Heart left ventricle (tissue), 16 donors: ENCODE measurements around the gene CST2. TPM values are rescaled to one million over a fixed set of nuclear protein-coding genes. Genes with fewer than 3 reads are reported as not detected.

Source experiments
- ATAC-seq, 4 donors: fragments of 200-7000 bp; cut with Tn5 transposase; one replicate each; pipeline ENCODE4 v1.9.1; 2020 to 2022; ENCODE audit warnings: moderate library complexity in 4 of 4, mild to moderate bottlenecking in 3 of 4, moderate number of reproducible peaks in 1 of 4
- DNase-seq, 5 donors: peaks; one replicate each; pipeline ENCODE4 v3.0.0-alpha.2; 2020
- H3K27ac ChIP-seq, 12 donors: fragments of 200-600 bp; sonication (generic) in 4 of 12; one replicate each; pipeline versions ENCODE4 v1.5.0 to v1.8.0; 2016 to 2022; ENCODE audit warnings: mild to moderate bottlenecking in 2 of 12
- H3K27me3 ChIP-seq, 9 donors: fragments of 200-600 bp; sonication (generic) in 2 of 9; one replicate each; pipeline versions ENCODE4 v1.5.1 to v1.8.0; 2016 to 2022; ENCODE audit warnings: mild to moderate bottlenecking in 3 of 9
- H3K36me3 ChIP-seq, 9 donors: fragments of 200-600 bp; sonication (generic) in 2 of 9; one replicate each; pipeline versions ENCODE4 v1.5.0 to v1.8.0; 2018 to 2022; ENCODE audit warnings: mild to moderate bottlenecking in 2 of 9
- H3K4me1 ChIP-seq, 12 donors: fragments of 200-600 bp; sonication (generic) in 4 of 12; one replicate each; pipeline versions ENCODE4 v1.5.0 to v1.8.0; 2016 to 2022; ENCODE audit warnings: mild to moderate bottlenecking in 3 of 12
- H3K4me3 ChIP-seq, 12 donors: fragments of 200-600 bp; sonication (generic) in 4 of 12; one replicate each; pipeline versions ENCODE4 v1.5.0 to v1.8.0; 2017 to 2022; ENCODE audit warnings: mild to moderate bottlenecking in 9 of 12, moderate library complexity in 4 of 12
- H3K9me3 ChIP-seq, 12 donors: fragments of 200-600 bp; sonication (generic) in 4 of 12; one replicate each; pipeline versions ENCODE4 v1.5.0 to v1.8.0; 2016 to 2022; ENCODE audit warnings: mild to moderate bottlenecking in 1 of 12
- POLR2A ChIP-seq, 2 donors: fragments of 450-650 bp; IDR thresholded peaks; one replicate each; pipeline ENCODE4 v1.6.1; 2017; ENCODE audit warnings: antibody characterized with exemption in 2 of 2, mild to moderate bottlenecking in 2 of 2, moderate library complexity in 2 of 2
- WGBS, 4 donors: extraction: QIAGEN DNeasy Blood & Tissue Kit in 2 of 4; methylation state at CpG; one replicate each; pipeline versions ENCODE4 v1.1.5 to v1.1.7; 2013 to 2018; 5-methylcytosine and 5-hydroxymethylcytosine counted together
- intact Hi-C, 10 donors: fragments of 100-400 bp; cut with DNase I; formaldehyde crosslinking; loops; one replicate each; pipeline versions ENCODE4 v1.11.1 to v1.14.2; 2022
- polyA plus RNA-seq, 2 donors: library from polyadenylated mRNA; stranded (reverse); fragments of 200-250 nt; gene quantifications; one replicate each; pipeline ENCODE4 v1.2.3, GENCODE V29; 2013
- total RNA-seq, 9 donors: library from RNA; depleted of rRNA in 2 of 9; stranded (reverse); fragments of >200 nt in 2 of 9; fragmentation: NEBNext Ultra II Directional in 3 of 9; extraction: Animal tissue kit (Norgen Biotek cat#: 25700) in 3 of 9; gene quantifications; one replicate each; pipeline versions ENCODE4 v1.1.0 to v1.2.4, GENCODE V29; 2016 to 2023
- TF ChIP-seq, protein P1 (sequence below), 12 donors: fragments of 200-600 bp; sonication (generic) in 4 of 12; IDR thresholded peaks; one replicate each; pipeline versions ENCODE4 v1.5.0 to v1.8.0; 2018 to 2022; ENCODE audit warnings: antibody characterized with exemption in 12 of 12, mild to moderate bottlenecking in 5 of 12
- donor health status: ischemic (EF 13 %, LVEDD 7.1; RV severe dilation, severe dysfunction).
- donor health status: healthy with polysubstance abuse.
- donor health status: DM: no; HTN: yes; CAD: no.
- donor health status: DM: no; HTN: no; CAD: no.
- donor health status: ischemic (EF 25% LVEDD 6.9; RV normal size, moderate dysfunction).
- donor health status: ischemic (EF 25% LVEDD 5.7; RV mildly dilated, moderate dysfunction).
- donor health status: healthy.
- donor health status: DM: yes; HTN: yes; CAD: no.
- donor health status: ischemic (EF 35%, LVEDD 5.7; RV mildly dilated, moderate dysfunction).
- donor health status: nonischemic (EF 11% LVEDD 7.7; RV severe dilation, severe dysfunction).
- donor health status: DM: yes; HTN: yes; CAD: no.
- donor health status: PGD.
- donor health status: ischemic (EF 29% LVEDD 5.4; RV normal size, mild dysfunction).
- donor health status: nonischemic (EF 23%, LVEDD 6.1; RV moderate dilation, normal function).

CST2 gene
- total and polyA plus RNA-seq, 11 donors: 0.37 to 0.56 TPM; not detected in 9

- H3K4me1 ChIP-seq: no peaks in the 10 kb centered on the region
- no peaks in the 10 kb centered on the region for H3K36me3 ChIP-seq
- H3K27me3 ChIP-seq: peaks cover 3 to 56% (median 14%) of the 10 kb centered on the region in 9 donors
Observed at GRCh38 chr20:23872065-23872464, 45.5 kb upstream of the CST2 start.

GRCh38 chr20:23870461-23870860 is 43.9 kb upstream of the CST2 start:
- Histone ChIP-seq H3K4me1 (no peaks in the 10 kb centered on the region), H3K27me3 (peaks cover 4 to 59% (median 14%) of the 10 kb centered on the region in 9 donors), H3K4me3 (no peak overlapping the region), H3K36me3 (no peaks in the 10 kb centered on the region), H3K9me3 (no peaks in the 10 kb centered on the region), H3K27ac (no peak overlapping the region)
- WGBS, 4 donors: 16 to 40% (median 32%) methylated on average over 1 to 4 of the region's 4 CpGs
- no peak for ATAC-seq
- intact Hi-C loops: loop anchor here in 2 of 10 donors (5.0 to 10.0 kb wide), 2 partner anchors 52 to 56 kb away; no protein-coding TSS in a partner anchor
- TF ChIP-seq, protein P1, sequence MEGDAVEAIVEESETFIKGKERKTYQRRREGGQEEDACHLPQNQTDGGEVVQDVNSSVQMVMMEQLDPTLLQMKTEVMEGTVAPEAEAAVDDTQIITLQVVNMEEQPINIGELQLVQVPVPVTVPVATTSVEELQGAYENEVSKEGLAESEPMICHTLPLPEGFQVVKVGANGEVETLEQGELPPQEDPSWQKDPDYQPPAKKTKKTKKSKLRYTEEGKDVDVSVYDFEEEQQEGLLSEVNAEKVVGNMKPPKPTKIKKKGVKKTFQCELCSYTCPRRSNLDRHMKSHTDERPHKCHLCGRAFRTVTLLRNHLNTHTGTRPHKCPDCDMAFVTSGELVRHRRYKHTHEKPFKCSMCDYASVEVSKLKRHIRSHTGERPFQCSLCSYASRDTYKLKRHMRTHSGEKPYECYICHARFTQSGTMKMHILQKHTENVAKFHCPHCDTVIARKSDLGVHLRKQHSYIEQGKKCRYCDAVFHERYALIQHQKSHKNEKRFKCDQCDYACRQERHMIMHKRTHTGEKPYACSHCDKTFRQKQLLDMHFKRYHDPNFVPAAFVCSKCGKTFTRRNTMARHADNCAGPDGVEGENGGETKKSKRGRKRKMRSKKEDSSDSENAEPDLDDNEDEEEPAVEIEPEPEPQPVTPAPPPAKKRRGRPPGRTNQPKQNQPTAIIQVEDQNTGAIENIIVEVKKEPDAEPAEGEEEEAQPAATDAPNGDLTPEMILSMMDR (IDR thresholded peaks at IDR 0.05): no peak
- no peak for TF ChIP-seq POLR2A (IDR thresholded peaks at IDR 0.05)
- no peak for DNase-seq

More at GRCh38 chr20:23872065-23872464, 45.5 kb upstream of the CST2 start:
- DNase-seq (no peak), ATAC-seq (no peak)
- 83 to 92% (median 87%) methylated on average over 1 of the region's 1 CpG for WGBS, 4 donors
- Histone ChIP-seq H3K9me3 (no peaks in the 10 kb centered on the region), H3K27ac (no peak overlapping the region), H3K4me3 (no peak overlapping the region)
- TF ChIP-seq POLR2A (IDR thresholded peaks at IDR 0.05): no peak
- TF ChIP-seq, protein P1 (IDR thresholded peaks at IDR 0.05): no peak
- intact Hi-C loops: loop anchor here in 2 of 10 donors (5.0 to 10.0 kb wide), 2 partner anchors 50 to 57 kb away; no protein-coding TSS in a partner anchor

- peaks cover 4 to 59% (median 14%) of the 10 kb centered on the region in 9 donors for H3K27me3 ChIP-seq
- WGBS, 4 donors: 54 to 69% (median 55%) methylated on average over 2 of the region's 2 CpGs
- intact Hi-C loops: no loop called here
- TF ChIP-seq, protein P1 (IDR thresholded peaks at IDR 0.05): no peak
- no peak for TF ChIP-seq POLR2A (IDR thresholded peaks at IDR 0.05)
- H3K9me3 ChIP-seq: no peaks in the 10 kb centered on the region
- no peak for DNase-seq
- no peak for ATAC-seq
- H3K36me3 ChIP-seq: no peaks in the 10 kb centered on the region
- no peaks in the 10 kb centered on the region for H3K4me1 ChIP-seq
- H3K27ac ChIP-seq: no peak overlapping the region
- H3K4me3 ChIP-seq: no peak overlapping the region
Observed at GRCh38 chr20:23869520-23869919, 43.0 kb upstream of the CST2 start.

DNA sequence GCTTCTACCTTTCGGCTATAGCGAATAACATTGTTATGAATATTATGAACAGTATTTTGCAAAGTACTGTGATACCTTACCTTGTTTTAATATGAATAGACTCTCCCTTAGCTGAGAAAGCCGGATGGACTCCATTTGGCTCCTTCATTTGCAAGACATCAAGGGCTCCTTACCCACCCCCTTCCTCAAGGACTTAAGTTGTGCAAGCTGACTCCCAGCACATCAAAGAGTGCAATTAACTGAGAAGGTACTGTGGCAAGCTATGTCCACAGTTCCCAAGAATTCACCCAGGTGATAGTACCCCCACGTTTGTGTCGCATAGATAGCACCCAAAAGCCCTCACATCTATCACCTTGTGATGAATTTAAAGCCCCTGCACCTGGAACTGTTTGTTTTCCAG is 41.8 kb upstream of the CST2 start:
- Histone ChIP-seq H3K4me3 (no peak overlapping the region), H3K27me3 (peaks cover 4 to 68% (median 14%) of the 10 kb centered on the region in 9 donors), H3K27ac (no peak overlapping the region), H3K9me3 (peaks cover 0 to 5% (median 0%) of the 10 kb centered on the region in 12 donors), H3K4me1 (no peaks in the 10 kb centered on the region), H3K36me3 (no peaks in the 10 kb centered on the region)
- intact Hi-C loops: no loop called here
- no peak for ATAC-seq
- no peak for DNase-seq
- no peak for TF ChIP-seq POLR2A (IDR thresholded peaks at IDR 0.05)
- TF ChIP-seq, protein P1 (IDR thresholded peaks at IDR 0.05): no peak
- 35 to 52% (median 39%) methylated on average over 5 of the region's 5 CpGs for WGBS, 4 donors
